ENCODE data around the gene SLIT1.

Gene SLIT1

DNA sequence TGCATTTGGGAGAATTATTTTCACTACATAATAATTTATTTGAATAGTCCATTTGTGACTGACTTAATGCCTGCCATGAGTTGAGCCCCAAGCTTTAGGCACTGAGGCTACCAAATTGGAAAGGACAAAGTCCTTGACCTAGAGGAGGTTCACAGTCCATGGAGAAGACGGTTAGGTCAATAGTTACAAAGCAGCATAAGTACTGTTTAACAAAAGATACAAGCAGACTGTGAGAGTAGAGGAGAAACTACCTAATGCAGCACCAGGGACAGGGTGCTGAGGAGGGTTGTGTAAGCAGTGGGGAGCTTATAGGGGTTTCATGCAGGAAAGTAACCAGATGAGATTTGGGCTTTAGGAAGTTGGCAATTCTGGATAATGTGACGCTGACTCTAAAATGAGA is 214.4 kb downstream of the SLIT1 start:
- no peak for DNase-seq (ENCODE audit: low read depth in 3 of 3)

DNA sequence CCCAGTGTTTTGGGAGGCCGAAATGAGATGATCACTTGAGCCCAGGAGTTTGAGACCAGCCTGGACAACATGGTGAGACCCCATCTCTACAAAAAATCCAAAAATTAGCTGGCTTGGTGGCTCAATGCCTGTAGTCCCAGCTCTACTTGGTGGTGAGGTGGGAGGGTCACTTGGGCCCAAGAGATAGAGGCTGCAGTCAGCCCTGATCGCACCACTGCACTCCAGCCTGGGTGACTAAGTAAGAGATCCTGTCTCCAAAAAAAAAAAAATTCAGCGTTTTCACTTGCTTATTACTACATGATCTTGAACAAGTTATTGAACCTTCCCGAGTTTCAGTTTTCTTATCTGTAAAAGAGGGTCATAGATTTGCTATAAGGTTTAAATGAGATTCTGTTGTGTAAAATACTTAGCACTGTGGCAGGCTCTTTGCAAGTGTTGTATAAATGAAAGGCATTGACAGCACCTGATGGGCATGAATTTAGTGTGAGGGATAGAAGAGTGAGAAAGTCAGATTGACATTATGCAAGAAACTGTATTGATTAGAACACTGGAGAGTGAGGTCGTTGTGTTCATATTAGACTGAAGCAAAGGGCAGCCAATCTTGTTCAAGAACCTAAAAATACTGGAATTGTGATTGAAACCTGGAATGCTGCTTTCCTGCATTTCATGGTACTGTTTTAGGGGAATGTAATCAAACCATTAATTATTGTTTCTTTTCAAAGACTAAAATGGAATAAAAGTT is 216.9 kb downstream of the SLIT1 start:
- DNase-seq (ENCODE audit: low read depth in 3 of 3), result no peak

DNA sequence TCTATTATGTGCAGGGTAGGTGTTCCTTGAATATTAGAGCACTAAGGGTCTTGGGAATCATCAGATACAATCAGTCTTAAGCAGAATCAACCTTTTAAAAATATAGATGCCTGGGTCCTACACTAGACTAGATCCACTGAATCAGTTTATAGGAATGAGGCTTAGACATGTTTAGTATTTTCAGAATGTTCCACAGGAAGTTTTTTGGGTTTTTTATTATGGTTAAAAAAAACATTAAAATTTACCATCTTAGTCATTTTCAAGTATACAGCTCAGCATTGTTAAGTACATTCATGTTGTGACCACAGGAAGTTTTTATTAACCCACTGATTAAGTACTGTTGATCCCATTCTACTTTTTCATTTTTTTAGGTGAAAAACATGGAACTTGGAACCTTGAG is 217.9 kb downstream of the SLIT1 start:
- no peak for DNase-seq (ENCODE audit: low read depth in 3 of 3)

DNA sequence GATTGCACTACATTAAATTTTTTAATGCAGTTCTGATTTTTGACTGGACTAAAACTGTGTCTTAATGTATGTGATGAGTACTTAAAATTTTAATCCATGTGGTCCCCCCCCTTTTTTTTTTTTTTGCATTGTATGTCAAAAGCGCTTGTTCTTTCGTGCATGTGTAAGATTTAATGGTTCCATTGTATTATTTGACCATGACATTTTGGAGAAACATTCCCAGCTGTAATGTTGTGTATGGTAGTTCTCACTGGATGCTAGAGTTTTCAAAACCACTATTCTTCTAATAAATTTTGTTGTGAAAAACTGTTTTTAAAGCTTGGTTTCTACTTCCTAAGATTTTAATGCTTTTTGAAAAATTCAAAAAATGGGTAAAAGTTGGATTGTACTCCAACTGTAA is 221.6 kb downstream of the SLIT1 start:
- no peak for DNase-seq (ENCODE audit: low read depth in 3 of 3)

DNA sequence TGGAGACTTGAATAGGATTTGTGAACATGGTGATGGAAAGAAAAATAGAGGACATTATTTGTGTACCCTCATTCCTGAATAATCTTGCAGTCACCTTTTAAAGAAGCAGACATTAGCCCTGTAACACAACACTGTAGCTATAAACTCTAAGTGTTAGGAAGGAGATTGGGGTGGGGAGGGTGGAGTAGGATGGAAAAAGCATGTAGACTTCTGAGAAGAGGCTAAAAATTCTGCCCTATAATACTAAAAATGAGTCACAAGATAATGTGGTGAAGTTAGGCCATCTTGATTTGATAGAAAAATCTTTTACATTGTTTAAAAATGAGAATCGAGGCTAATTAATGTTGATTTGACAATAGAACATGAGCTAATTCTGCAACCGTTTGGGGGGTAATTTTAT is 224.9 kb downstream of the SLIT1 start:
- DNase-seq (ENCODE audit: low read depth in 3 of 3), result no peak

DNA sequence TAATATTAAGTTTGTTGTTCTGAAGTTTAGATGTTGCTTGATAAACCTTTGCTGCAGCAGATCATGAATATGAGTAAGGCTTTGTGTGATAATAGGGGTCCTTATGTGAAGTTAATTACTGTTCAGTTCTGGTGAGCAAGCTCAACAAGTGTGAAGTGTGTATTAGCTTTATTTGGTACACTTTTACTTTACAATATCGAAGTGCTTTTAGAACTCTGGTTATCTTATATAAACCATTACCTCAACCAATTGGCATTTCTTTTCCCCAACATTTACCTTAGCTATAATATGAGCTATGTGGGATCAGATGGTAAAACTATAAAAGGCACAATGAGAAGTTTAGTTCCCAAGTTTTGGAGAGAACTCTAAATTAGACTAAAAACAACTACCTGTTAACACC is 226.0 kb downstream of the SLIT1 start:
- DNase-seq (ENCODE audit: low read depth in 3 of 3), result no peak

DNA sequence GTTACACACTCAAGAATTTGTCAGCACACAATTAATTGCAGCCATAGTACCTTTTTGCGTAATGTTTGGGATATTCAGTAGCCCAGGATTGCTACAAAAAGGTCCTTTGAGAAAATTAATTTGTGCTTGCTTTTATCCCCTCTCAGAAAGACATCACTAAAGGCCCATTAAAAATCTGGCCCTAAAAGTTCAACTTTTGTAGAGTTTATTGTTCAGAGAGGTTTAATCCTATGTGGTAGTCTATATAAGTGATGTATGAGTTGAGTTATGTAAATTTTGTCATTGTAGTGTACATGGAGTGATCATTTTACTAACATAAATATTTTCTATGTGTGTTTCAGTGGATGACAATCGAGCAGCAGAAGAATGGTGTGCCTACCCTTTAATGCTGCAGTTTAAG is 227.7 kb downstream of the SLIT1 start:
- no peak for DNase-seq (ENCODE audit: low read depth in 3 of 3)

DNA sequence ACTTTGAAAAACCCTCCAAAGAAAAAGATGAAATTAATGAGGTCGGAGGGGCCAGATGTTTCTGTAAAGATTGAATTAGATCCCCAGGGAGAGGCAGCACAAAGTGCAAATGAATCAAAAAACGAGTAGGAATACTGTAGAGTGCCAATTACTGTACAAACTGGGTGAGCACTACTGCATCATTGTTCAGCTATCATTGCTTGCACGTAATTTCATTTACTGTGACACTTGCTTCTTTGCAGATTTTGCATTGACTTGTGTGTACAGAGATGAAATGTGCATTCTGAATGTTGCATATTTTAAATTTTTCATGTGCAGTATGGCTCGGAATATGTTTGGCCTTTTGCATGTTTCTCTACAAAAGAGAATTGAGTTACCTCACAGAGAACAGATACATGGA is 230.0 kb downstream of the SLIT1 start:
- no peak for DNase-seq (ENCODE audit: low read depth in 3 of 3)

DNA sequence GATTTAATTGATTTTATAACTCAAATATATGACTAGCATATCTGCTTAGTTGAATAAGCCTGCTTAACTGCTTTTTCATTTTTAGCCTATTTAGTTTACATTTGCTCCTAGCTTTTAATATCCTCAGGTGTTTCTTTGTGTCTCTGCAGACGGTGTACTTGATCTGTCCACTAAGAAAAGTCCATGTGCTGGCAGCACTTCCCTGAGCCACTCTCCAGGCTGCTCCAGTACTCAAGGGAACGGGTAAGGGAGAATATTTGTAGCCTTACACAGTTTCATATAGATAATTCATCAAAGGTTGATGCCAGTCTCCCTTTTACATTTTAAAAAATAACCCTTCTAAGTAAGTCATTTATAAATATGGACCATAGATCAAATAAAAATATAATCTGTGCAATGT is 233.8 kb downstream of the SLIT1 start:
- DNase-seq (ENCODE audit: low read depth in 3 of 3), result no peak

DNA sequence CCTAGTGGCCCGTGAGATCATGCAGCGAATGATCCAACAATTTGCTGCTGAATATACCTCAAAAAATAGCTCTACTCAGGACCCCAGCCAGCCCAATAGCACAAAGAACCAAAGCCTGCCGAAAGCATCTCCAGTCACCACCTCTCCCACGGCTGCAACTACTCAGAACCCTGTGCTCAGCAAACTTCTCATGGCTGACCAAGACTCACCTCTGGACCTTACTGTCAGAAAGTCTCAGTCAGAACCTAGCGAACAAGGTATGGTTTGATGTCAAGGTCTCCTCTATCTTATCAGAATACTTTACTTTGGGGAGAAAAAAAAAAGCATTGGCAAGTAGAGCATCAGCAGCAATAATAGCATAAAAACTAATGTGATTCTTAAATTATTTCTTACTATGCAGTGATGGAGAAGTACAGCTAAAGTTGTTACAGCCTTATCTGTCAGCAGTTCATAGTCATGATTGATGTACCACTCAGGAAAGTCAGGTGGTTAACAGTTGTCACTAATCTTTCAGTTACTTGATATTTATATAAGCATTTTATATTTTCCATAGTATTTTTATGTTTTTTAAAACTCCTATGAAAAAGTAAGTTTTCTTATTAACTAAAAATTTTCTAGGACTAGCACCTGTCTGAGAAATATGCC is 236.6 kb downstream of the SLIT1 start:
- no peak for DNase-seq (ENCODE audit: low read depth in 3 of 3)
